GM23248 (cell line): Measurements from ENCODE around the gene FASLG.

Experiments used
- EZH2 ChIP-seq: fragments of 200-600 bp; sonication (generic); IDR thresholded peaks from 2 replicates; pipeline ENCODE4 v1.6.1; 2018; ENCODE audit warnings: antibody characterized with exemption, mild to moderate bottlenecking; ENCODE audit not compliant: insufficient read depth, poor library complexity, severe bottlenecking
- EZH2phosphoT487 ChIP-seq: fragments of 200-600 bp; sonication (generic); IDR thresholded peaks from 2 replicates; pipeline ENCODE4 v1.6.1; 2018; ENCODE audit warnings: antibody characterized with exemption, moderate library complexity, mild to moderate bottlenecking, low read depth; ENCODE audit not compliant: insufficient read depth

GRCh38 chr1:172698224-172698623 lies 39.3 kb downstream of the FASLG start:
- no peak for TF ChIP-seq EZH2
- TF ChIP-seq EZH2phosphoT487, result no peak
